ENCODE measurements around the gene TLCD3A.

GRCh38 chr17:704111-704864 is 28.1 kb upstream of the TLCD3A start:
- TF ChIP-seq POLR2A (IDR thresholded peaks at IDR 0.05), result no peak
- no peak for TF ChIP-seq CTCF (IDR thresholded peaks at IDR 0.05)
- TF ChIP-seq EP300 (IDR thresholded peaks at IDR 0.05), result no peak
- TF ChIP-seq POLR2AphosphoS5 (IDR thresholded peaks at IDR 0.05), result no peak

Data from gastroesophageal sphincter (tissue), 3 donors.